Astrocyte of the cerebellum (primary cell): ENCODE measurements around the gene SLC31A2.
"Not testable (repeated sequence)": the region's sequence is repeated elsewhere in the genome, so short reads cannot be mapped to it uniquely, and the experiment has no call there.

Experiments used
- DNase-seq: peaks from one replicate; pipeline ENCODE4 v3.0.0-alpha.2; 2011; ENCODE audit warnings: low read depth
- H3K4me3 ChIP-seq: 2 replicates; pipeline ENCODE4 v1.5.1; 2011; ENCODE audit warnings: mild to moderate bottlenecking, low read depth, low read length, moderate library complexity
- CTCF ChIP-seq: IDR thresholded peaks from 2 replicates; pipeline ENCODE4 v1.5.1; 2012; ENCODE audit warnings: low read length, low read depth, moderate library complexity, mild to moderate bottlenecking; ENCODE audit errors: missing control alignments
- in situ Hi-C: cut with HindIII; loops from 2 replicates; pipeline ENCODE4 v1.10.0; 2017; ENCODE audit warnings: low sequenced_read_pairs

The SLC31A2 gene

DNA sequence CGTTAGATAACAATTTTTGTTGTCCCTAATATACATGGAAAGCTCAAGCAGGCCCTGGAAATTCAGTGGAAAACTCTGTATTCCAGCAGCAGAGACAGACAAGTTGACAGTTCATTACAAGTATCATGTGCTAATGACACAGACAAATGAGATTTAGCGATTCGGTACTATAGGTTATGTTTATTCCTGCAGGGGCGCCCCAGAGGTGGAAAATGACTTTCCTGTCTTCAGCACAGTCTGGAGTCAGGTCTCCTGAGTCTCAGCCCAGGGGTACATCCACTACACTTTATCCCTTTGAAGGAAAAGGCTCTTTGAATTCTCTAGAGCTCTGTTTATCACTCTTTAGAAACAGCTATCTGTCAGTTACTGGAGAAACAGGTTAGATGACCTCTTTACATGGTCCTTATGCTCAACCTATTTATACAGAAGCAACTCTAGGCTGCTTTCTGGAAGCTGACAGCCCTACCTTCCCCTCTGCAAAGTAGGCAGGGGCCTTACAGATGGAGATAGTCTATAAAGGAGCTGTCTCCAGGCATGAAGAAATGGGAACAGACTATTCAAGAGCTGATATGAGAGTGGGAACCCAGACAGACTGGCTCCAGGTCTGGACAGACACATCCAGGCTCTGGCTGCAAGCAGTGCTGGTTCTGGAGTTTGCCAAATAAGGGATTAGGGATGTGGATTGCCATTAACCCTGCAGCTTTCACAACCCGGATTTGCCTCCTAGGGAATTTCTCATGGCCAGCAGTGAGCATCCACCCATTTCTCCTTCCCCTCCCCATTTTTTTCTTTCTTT lies 7.2 kb upstream of the SLC31A2 start:
- no peak for DNase-seq
- in situ Hi-C loops: no loop called here
- no peak overlapping the region for H3K4me3 ChIP-seq
- no peak for TF ChIP-seq CTCF

DNA sequence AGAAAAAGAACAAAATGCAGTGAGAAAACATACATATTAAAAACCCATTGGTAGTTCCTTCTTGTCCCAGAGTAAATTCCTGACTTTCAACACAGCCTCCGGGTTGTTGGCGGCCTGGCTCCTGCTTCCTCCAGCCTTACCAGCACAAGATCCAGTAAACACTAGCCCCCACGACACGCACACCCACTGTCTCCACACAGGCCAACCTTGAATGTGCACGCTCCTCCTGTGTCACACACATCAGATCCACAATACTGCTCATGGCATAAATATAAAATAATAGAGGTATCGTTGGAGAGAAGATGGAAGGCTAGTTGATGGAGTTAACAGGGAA lies 2.5 kb upstream of the SLC31A2 start:
- TF ChIP-seq CTCF: no peak
- DNase-seq: no peak
- no peak overlapping the region for H3K4me3 ChIP-seq
- in situ Hi-C loops: no loop called here

GRCh38 chr9:113148781-113149510 lies 1.9 kb upstream of the SLC31A2 start:
- no peak for TF ChIP-seq CTCF
- in situ Hi-C loops: no loop called here
- DNase-seq: no peak
- no peak overlapping the region for H3K4me3 ChIP-seq

DNA sequence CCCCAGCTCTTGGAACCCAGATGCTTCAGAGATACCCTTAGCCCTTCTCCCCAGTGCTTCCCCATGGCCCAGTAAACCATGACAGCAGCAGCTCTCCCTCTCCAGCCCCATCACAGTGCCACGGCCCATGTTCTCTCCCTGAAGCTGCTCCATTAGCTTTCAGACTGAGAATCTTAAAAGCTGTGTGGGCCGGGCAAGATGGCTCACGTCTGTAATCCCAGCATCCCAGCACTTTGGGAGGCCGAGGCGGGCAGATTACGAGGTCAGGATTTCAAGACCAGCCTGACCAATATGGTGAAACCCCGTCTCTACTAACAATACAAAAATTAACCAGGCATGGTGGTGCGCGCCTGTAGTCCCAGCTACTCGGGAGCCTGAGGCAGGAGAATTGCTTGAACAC lies 1.2 kb upstream of the SLC31A2 start:
- H3K4me3 ChIP-seq, DNase-seq, in situ Hi-C loops: not testable (repeated sequence)

GRCh38 chr9:113151696-113152630 lies 1.2 kb downstream of the SLC31A2 start:
- H3K4me3 ChIP-seq: peak overlapping the region; percentile 77
- no peak for DNase-seq
- TF ChIP-seq CTCF: no peak
- in situ Hi-C loops: no loop called here

DNA sequence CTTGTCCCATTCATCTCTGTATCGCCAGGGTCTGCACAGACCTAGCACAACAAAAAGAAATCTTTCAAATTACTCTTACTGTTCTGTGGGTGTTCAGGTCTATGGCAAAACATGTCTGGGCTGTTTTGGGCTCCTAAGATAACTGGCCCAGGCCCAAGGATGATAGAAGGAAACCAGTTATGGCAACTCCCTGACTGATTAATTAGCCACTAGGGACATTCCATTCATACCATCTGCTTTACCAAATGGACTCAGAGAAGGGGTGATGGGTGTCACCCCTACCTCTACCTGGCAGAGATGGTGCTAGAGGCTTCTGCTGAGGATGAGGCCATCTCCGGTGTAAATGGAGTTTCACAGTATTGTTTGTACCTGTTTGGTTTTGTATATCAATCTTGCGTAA lies 1.9 kb downstream of the SLC31A2 start:
- H3K4me3 ChIP-seq: no peak overlapping the region
- in situ Hi-C loops: no loop called here
- no peak for TF ChIP-seq CTCF
- DNase-seq: no peak
